HG03469 (cell line): ENCODE results near the gene HTR3E.
A peak's percentile ranks its signal among the peaks of the same experiment; 100 is the strongest.

ENCODE experiments used
- ATAC-seq: cut with Tn5 transposase; IDR thresholded peaks from one replicate; pipeline ENCODE4 v1.9.1; 2021; ENCODE audit warnings: mild to moderate bottlenecking, moderate library complexity, moderate number of reproducible peaks; ENCODE audit not compliant: unreplicated experiment

HTR3E gene

DNA sequence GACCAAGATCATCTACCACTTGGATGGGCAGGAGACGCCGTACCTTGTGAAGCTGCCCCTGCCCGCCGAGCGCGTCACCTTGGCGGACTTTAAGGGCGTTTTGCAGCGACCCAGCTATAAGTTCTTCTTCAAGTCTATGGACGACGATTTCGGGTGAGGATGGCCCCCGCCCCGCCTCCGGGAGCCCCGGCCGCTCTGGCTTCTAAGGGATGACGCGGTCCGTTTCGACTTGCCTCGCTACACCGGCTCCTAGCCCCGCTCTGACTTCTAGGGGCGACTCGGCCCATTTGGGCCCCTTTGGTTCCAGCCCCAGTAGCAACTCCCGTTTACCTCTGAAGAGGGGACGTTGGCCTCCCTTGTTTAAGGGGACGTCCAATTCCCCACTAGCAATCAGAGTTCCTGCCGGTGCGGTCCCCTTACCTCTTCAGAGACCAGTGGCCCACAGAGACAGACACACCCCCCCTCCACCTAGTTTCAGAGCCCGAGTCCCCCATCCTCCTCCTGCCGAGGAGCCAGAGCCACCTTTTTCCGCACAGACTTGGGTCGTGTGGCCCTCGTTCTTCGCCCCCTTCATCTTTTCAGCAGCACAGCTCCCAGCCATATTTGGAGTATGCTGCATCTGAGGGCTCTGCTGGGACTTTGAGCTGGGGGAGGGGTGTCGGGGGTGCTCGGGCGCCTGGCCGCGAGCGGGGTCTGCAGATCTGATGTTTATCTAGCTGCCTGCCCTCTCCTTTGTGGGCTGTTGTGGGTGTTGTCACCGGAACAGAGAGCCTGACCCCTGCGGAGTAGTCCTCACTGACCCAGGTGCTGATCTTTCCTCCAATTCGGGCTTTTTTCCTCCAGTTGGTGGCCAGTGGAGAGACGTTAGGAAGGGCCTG, 59.0 kb downstream of the HTR3E start:
- ATAC-seq = peak; percentile 13

DNA sequence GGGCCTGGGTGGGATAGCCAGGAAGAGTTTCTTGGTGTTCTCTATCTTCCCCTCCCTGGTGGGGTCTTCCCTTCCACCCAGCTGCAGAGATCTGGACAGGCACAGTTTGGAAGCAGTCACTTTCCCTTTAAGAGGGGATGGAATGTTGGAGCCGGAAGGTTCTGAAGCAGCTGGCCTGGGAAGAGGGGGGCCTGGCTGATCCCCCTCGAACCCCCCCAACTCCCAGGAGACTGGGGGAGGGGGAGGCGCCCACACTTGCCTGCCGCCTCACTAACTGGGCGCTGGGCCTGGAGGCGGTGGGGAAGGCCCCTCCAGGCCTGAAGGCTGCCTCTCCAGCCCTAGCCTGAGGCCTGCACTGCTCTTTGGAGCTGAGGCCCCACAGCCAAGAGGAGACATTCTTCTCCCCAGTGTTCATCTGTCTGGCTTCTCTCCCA, 59.7 kb downstream of the HTR3E start:
- no peak for ATAC-seq
